NB4 (cell line): ENCODE results near the gene E2F6.

Experiments
- MYC ChIP-seq: IDR thresholded peaks from 2 replicates; pipeline ENCODE4 v1.6.1; 2011; ENCODE audit warnings: low read depth, low read length
- POLR2A ChIP-seq: IDR thresholded peaks from 2 replicates; pipeline ENCODE4 v1.6.1; 2011; ENCODE audit warnings: mild to moderate bottlenecking; ENCODE audit not compliant: insufficient read length; ENCODE audit errors: extremely low read depth
- TF ChIP-seq, protein P1 (sequence below): IDR thresholded peaks from one replicate; pipeline ENCODE4 v1.5.1; 2012; ENCODE audit warnings: low read depth, low read length
- TF ChIP-seq, protein P2 (sequence below): IDR thresholded peaks from 2 replicates; pipeline ENCODE4 v1.6.1; 2011; ENCODE audit warnings: low read depth, low read length

DNA sequence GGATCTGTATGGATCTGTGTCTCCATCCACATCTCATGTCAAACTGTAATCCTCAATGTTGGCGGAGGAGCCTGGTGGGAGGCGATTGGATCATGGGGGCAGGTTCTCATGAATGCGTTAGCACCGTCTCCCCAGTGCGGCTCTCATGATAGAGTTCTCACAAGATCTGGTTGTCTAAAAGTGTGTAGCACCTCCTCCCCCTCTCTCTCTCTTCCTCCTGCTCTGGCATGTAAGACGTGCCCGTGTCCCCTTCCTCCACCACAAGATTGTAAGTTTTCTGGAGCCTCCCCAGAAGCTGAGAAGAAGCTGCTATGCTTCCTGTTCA lies 66.6 kb downstream of the E2F6 start:
- TF ChIP-seq, protein P1, sequence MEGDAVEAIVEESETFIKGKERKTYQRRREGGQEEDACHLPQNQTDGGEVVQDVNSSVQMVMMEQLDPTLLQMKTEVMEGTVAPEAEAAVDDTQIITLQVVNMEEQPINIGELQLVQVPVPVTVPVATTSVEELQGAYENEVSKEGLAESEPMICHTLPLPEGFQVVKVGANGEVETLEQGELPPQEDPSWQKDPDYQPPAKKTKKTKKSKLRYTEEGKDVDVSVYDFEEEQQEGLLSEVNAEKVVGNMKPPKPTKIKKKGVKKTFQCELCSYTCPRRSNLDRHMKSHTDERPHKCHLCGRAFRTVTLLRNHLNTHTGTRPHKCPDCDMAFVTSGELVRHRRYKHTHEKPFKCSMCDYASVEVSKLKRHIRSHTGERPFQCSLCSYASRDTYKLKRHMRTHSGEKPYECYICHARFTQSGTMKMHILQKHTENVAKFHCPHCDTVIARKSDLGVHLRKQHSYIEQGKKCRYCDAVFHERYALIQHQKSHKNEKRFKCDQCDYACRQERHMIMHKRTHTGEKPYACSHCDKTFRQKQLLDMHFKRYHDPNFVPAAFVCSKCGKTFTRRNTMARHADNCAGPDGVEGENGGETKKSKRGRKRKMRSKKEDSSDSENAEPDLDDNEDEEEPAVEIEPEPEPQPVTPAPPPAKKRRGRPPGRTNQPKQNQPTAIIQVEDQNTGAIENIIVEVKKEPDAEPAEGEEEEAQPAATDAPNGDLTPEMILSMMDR = no peak
- TF ChIP-seq POLR2A = no peak
- TF ChIP-seq, protein P2, sequence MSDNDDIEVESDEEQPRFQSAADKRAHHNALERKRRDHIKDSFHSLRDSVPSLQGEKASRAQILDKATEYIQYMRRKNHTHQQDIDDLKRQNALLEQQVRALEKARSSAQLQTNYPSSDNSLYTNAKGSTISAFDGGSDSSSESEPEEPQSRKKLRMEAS = no peak
- TF ChIP-seq MYC = no peak
